ENCODE data around the gene TRIM2. TPM values are rescaled to one million over a fixed set of nuclear protein-coding genes. Genes with fewer than 3 reads are reported as not detected.

The TRIM2 gene
- total and polyA plus RNA-seq, 2 donors (not counting 1 experiment from before 2014, with no cell fraction given), result 39.6 to 90.8 TPM

- Histone ChIP-seq H3K4me1 (ENCODE audit: control insufficient read depth, extremely low read depth, insufficient read depth, low read length) (peaks cover 3% of the 10 kb centered on the region), H3K27ac (ENCODE audit: insufficient read depth, low read length) (no peak overlapping the region), H4K20me1 (ENCODE audit: control insufficient read depth, extremely low read depth, insufficient read depth, low read length) (no peaks in the 10 kb centered on the region), H2AFZ (ENCODE audit: low read length) (no peak overlapping the region), H3K9ac (ENCODE audit: insufficient read depth, low read length) (no peak overlapping the region), H3K79me2 (ENCODE audit: control insufficient read depth, insufficient read depth, low read length) (no peaks in the 10 kb centered on the region), H3K4me2 (ENCODE audit: extremely low read depth, insufficient read depth, low read length) (no peak overlapping the region), H3K36me3 (ENCODE audit: control insufficient read depth, insufficient read depth, low read length) (no peaks in the 10 kb centered on the region), H3K9me3 (ENCODE audit: control insufficient read depth, insufficient read depth, low read depth, low read length) (no peaks in the 10 kb centered on the region), H3K27me3 (ENCODE audit: control insufficient read depth, insufficient read depth, low read length) (no peaks in the 10 kb centered on the region), H3K4me3 (replicated peaks in 1 of 4; ENCODE audit: control extremely low read depth in 1 of 4, insufficient read depth in 1 of 4, low read depth in 3 of 4, low read length in 4 of 4) (no peak overlapping the region)
- peak in 1 of 2 donors; percentile 62 for DNase-seq (ENCODE audit: low read depth in 2 of 2)
- TF ChIP-seq EZH2 (IDR thresholded peaks at IDR 0.05; ENCODE audit: low read length, missing control alignments), result no peak
- TF ChIP-seq, protein P1, sequence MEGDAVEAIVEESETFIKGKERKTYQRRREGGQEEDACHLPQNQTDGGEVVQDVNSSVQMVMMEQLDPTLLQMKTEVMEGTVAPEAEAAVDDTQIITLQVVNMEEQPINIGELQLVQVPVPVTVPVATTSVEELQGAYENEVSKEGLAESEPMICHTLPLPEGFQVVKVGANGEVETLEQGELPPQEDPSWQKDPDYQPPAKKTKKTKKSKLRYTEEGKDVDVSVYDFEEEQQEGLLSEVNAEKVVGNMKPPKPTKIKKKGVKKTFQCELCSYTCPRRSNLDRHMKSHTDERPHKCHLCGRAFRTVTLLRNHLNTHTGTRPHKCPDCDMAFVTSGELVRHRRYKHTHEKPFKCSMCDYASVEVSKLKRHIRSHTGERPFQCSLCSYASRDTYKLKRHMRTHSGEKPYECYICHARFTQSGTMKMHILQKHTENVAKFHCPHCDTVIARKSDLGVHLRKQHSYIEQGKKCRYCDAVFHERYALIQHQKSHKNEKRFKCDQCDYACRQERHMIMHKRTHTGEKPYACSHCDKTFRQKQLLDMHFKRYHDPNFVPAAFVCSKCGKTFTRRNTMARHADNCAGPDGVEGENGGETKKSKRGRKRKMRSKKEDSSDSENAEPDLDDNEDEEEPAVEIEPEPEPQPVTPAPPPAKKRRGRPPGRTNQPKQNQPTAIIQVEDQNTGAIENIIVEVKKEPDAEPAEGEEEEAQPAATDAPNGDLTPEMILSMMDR (conservative IDR thresholded peaks at IDR 0.05 in 1 of 2, IDR thresholded peaks at IDR 0.05 in 1 of 2; ENCODE audit: low read depth in 1 of 2, low read length in 2 of 2), result no peak
Observed at GRCh38 chr4:153205757-153206156, 1.5 kb downstream of the TRIM2 start.

GRCh38 chr4:153206534-153206933 lies 2.3 kb downstream of the TRIM2 start:
- Histone ChIP-seq H3K4me2 (ENCODE audit: extremely low read depth, insufficient read depth, low read length) (no peak overlapping the region), H3K27me3 (ENCODE audit: control insufficient read depth, insufficient read depth, low read length) (no peaks in the 10 kb centered on the region), H3K36me3 (ENCODE audit: control insufficient read depth, insufficient read depth, low read length) (no peaks in the 10 kb centered on the region), H3K9ac (ENCODE audit: insufficient read depth, low read length) (no peak overlapping the region), H4K20me1 (ENCODE audit: control insufficient read depth, extremely low read depth, insufficient read depth, low read length) (no peaks in the 10 kb centered on the region), H2AFZ (ENCODE audit: low read length) (no peak overlapping the region), H3K79me2 (ENCODE audit: control insufficient read depth, insufficient read depth, low read length) (no peaks in the 10 kb centered on the region), H3K27ac (ENCODE audit: insufficient read depth, low read length) (no peak overlapping the region), H3K4me1 (ENCODE audit: control insufficient read depth, extremely low read depth, insufficient read depth, low read length) (peaks cover 3% of the 10 kb centered on the region), H3K4me3 (replicated peaks in 1 of 4; ENCODE audit: control extremely low read depth in 1 of 4, insufficient read depth in 1 of 4, low read depth in 3 of 4, low read length in 4 of 4) (no peak overlapping the region), H3K9me3 (ENCODE audit: control insufficient read depth, insufficient read depth, low read depth, low read length) (no peaks in the 10 kb centered on the region)
- TF ChIP-seq EZH2 (IDR thresholded peaks at IDR 0.05; ENCODE audit: low read length, missing control alignments), result no peak
- TF ChIP-seq, protein P1 (conservative IDR thresholded peaks at IDR 0.05 in 1 of 2, IDR thresholded peaks at IDR 0.05 in 1 of 2; ENCODE audit: low read depth in 1 of 2, low read length in 2 of 2), result no peak
- no peak for DNase-seq (ENCODE audit: low read depth in 2 of 2)

GRCh38 chr4:153207027-153207426 lies 2.8 kb downstream of the TRIM2 start:
- DNase-seq (ENCODE audit: low read depth in 2 of 2), result no peak
- no peaks in the 10 kb centered on the region for H4K20me1 ChIP-seq (ENCODE audit: control insufficient read depth, extremely low read depth, insufficient read depth, low read length)
- no peaks in the 10 kb centered on the region for H3K27me3 ChIP-seq (ENCODE audit: control insufficient read depth, insufficient read depth, low read length)
- H3K27ac ChIP-seq (ENCODE audit: insufficient read depth, low read length), result no peak overlapping the region
- H2AFZ ChIP-seq (ENCODE audit: low read length), result no peak overlapping the region
- no peak for TF ChIP-seq EZH2 (IDR thresholded peaks at IDR 0.05; ENCODE audit: low read length, missing control alignments)
- TF ChIP-seq, protein P1 (conservative IDR thresholded peaks at IDR 0.05 in 1 of 2, IDR thresholded peaks at IDR 0.05 in 1 of 2; ENCODE audit: low read depth in 1 of 2, low read length in 2 of 2), result no peak
- no peak overlapping the region for H3K9ac ChIP-seq (ENCODE audit: insufficient read depth, low read length)
- peaks cover 3% of the 10 kb centered on the region for H3K4me1 ChIP-seq (ENCODE audit: control insufficient read depth, extremely low read depth, insufficient read depth, low read length)
- no peaks in the 10 kb centered on the region for H3K36me3 ChIP-seq (ENCODE audit: control insufficient read depth, insufficient read depth, low read length)
- H3K4me2 ChIP-seq (ENCODE audit: extremely low read depth, insufficient read depth, low read length), result no peak overlapping the region
- no peaks in the 10 kb centered on the region for H3K9me3 ChIP-seq (ENCODE audit: control insufficient read depth, insufficient read depth, low read depth, low read length)
- H3K79me2 ChIP-seq (ENCODE audit: control insufficient read depth, insufficient read depth, low read length), result no peaks in the 10 kb centered on the region
- no peak overlapping the region for H3K4me3 ChIP-seq (replicated peaks in 1 of 4; ENCODE audit: control extremely low read depth in 1 of 4, insufficient read depth in 1 of 4, low read depth in 3 of 4, low read length in 4 of 4)
